ENCODE data around the gene NAALADL2.
"Not testable (repeated sequence)": the region's sequence is repeated elsewhere in the genome, so short reads cannot be mapped to it uniquely, and the experiment has no call there.

Gene NAALADL2

GRCh38 chr3:175271465-175271864 lies 412.3 kb downstream of the NAALADL2 start:
- DNase-seq, result not testable (repeated sequence)

GRCh38 chr3:175272392-175272791 lies 413.3 kb downstream of the NAALADL2 start:
- DNase-seq, result no peak

- no peak for DNase-seq
Measured at GRCh38 chr3:175273573-175273972, 414.4 kb downstream of the NAALADL2 start.

- no peak for DNase-seq
Measured at GRCh38 chr3:175274056-175274455, 414.9 kb downstream of the NAALADL2 start.

- no peak for DNase-seq
Measured at GRCh38 chr3:175274474-175275218, 415.5 kb downstream of the NAALADL2 start.

- DNase-seq, result no peak
Measured at GRCh38 chr3:175278680-175279079, 419.5 kb downstream of the NAALADL2 start.

GRCh38 chr3:175279457-175279856 lies 420.3 kb downstream of the NAALADL2 start:
- DNase-seq, result no peak

GRCh38 chr3:175279911-175280310 lies 420.8 kb downstream of the NAALADL2 start:
- no peak for DNase-seq

- DNase-seq, result no peak
Measured at GRCh38 chr3:175287361-175287963, 428.3 kb downstream of the NAALADL2 start.

GRCh38 chr3:175288621-175289020 lies 429.5 kb downstream of the NAALADL2 start:
- no peak for DNase-seq

- DNase-seq, result no peak
Measured at GRCh38 chr3:175294793-175295192, 435.7 kb downstream of the NAALADL2 start.

GRCh38 chr3:175295248-175296130 lies 436.4 kb downstream of the NAALADL2 start:
- DNase-seq, result no peak

- no peak for DNase-seq
Measured at GRCh38 chr3:175297216-175297615, 438.1 kb downstream of the NAALADL2 start.

GRCh38 chr3:175301741-175302140 lies 442.6 kb downstream of the NAALADL2 start:
- DNase-seq, result no peak

GRCh38 chr3:175304404-175304803 lies 445.3 kb downstream of the NAALADL2 start:
- no peak for DNase-seq

- no peak for DNase-seq
Measured at GRCh38 chr3:175307642-175308041, 448.5 kb downstream of the NAALADL2 start.

- no peak for DNase-seq
Measured at GRCh38 chr3:175308097-175308496, 449.0 kb downstream of the NAALADL2 start.

GRCh38 chr3:175310046-175310445 lies 450.9 kb downstream of the NAALADL2 start:
- no peak for DNase-seq

GRCh38 chr3:175311404-175311803 lies 452.3 kb downstream of the NAALADL2 start:
- DNase-seq, result no peak

- DNase-seq, result no peak
Measured at GRCh38 chr3:175311946-175312345, 452.8 kb downstream of the NAALADL2 start.

- no peak for DNase-seq
Measured at GRCh38 chr3:175312791-175313190, 453.7 kb downstream of the NAALADL2 start.

GRCh38 chr3:175316799-175317198 lies 457.7 kb downstream of the NAALADL2 start:
- DNase-seq, result no peak

- no peak for DNase-seq
Measured at GRCh38 chr3:175325440-175325839, 466.3 kb downstream of the NAALADL2 start.

GRCh38 chr3:175326041-175326440 lies 466.9 kb downstream of the NAALADL2 start:
- no peak for DNase-seq
